Stimulated activated CD8-positive, alpha-beta memory T cell treated with anti-CD3 and anti-CD28 coated beads, Interleukin-15, amount 100 ng/mL, for 24 hours (primary cell): Measurements from ENCODE around the gene JAKMIP2.
"Not testable (repeated sequence)": the region's sequence is repeated elsewhere in the genome, so short reads cannot be mapped to it uniquely, and the experiment has no call there.

Experiments used
- DNase-seq: peaks from one replicate; pipeline ENCODE4 v3.0.0-alpha.2; 2020; ENCODE audit warnings: low read depth

The JAKMIP2 gene

DNA sequence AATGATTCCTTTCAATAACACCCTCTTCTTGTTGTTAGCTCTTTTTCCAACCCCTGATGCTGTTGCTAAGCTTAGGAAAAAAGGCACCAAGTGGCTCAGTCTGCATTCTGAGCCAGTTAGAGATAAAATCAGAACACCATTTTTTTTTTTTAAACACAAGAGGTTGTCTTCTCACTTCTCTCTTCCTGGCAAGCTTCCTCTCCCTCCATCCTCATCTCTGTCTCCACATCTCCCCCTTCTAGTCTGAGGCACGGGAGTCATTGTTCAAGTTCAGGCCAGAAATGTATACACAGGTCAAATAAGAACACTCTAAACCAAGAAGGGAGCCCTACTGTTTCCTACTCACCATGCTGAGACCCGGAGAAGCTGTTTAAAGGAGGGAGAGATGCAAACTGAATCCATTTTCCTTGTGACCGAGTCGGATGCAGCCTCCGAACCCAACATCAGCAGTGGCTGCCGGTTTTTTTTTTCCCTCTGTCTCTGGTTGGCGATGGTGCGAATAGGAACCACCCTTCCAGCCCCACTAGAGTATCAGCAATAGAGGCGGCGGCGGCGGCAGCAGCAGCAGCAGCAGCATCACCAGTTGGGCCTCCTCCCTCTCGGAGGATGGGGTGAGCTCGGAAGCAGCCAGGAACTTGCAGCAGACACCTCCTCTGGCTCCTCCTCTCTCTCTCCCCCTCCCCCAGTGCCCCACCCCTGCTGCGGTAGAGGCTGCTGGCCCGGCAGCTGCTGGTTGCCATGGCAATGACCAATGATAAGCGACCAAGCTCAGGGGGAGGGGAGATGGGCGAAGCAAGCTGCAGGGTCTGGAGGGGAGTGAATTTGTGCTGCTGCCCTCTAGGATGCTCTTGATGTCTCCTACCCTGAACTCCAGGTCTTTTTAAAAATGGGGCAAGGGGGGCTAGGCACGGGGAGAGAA, at the start of gene JAKMIP2:
Gene JAKMIP2 (minus strand): TSS at position 619 of the 919 bp plus-strand sequence. CDS start 110,922 bp downstream, outside the sequence.
- DNase-seq, result peak; percentile 47

DNA sequence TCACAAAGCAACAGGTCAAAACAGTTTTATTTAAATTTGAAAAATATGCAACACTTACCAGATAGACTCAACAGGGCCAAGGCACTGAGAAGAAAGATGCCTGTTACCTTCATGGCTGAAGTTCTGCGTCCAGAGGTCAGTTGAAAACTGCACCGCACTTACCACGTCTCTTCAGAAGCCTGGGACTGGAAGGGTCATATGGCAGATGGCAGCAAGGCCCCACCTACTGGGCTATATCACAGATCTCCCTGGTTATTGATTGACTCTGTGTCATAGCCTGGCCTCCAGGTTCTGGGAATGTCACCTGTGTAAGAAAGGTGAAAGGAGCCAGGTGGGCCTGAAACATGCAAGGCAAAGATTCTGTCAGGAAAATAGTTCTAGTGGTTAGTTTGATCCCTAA, 48.9 kb upstream of the JAKMIP2 start, which contains the start of gene SPINK1:
Gene SPINK1 (minus strand): TSS at position 207 of the 400 bp plus-strand sequence. CDS start 94 bp downstream, at position 113.
- no peak for DNase-seq

DNA sequence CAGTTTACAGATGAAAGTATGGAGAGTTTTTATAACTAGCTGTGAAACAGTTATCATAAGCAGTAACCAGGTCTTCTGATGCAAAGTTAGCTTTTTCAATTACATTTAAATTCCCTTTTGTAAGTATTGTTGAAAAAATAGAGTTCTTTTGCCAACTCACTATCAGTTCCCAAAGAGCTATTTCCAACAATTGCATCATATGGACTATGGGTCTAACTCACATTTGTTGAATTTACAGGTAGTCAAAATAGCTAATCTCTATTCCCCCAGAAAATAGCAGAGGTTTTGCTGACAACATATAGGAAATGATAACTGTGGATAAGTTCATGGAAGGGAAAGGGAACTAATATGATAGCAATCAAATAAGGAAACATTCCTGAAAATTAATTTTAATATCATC, 47.5 kb upstream of the JAKMIP2 start:
- no peak for DNase-seq

GRCh38 chr5:147827017-147827416, 44.5 kb upstream of the JAKMIP2 start:
- DNase-seq, result not testable (repeated sequence)

DNA sequence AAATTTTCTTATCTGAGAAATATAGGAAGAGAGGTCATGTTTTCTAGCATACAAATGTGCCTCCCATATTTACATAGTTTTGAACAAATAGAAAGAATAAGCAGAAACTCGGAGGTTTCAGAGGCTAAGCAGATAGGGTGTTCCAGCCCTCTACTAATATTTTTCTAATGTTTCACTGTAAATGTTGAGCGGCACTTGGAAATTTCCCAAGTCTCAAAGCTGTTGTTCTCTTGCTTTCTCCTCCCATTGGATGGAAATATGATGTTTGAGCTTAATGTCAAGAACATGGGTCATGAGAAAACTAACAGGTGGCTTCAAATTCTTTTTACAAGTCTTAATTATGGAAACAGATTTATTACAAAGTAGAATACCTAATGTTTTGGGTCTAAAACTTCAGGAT, 43.8 kb upstream of the JAKMIP2 start:
- DNase-seq, result no peak

GRCh38 chr5:147822686-147823491, 40.4 kb upstream of the JAKMIP2 start:
- DNase-seq, result no peak

DNA sequence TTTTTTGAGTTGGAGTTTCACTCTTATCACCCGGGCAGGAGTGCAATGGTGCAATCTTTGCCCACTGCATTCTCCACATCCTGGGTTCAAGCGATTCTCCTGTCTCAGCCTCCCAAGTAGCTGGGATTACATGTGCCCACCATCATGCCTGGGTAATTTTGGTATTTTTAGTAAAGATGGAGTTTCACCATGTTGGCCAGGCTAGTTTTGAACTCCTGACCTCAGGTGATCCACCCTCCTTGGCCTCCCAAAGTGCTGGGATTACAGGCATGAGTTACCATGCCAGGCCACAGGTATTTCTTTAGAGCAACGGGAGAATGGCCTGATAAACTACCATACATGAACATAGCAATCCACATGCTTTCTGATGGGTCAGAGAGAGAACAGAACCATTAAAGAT, 39.7 kb upstream of the JAKMIP2 start:
- DNase-seq, result not testable (repeated sequence)

DNA sequence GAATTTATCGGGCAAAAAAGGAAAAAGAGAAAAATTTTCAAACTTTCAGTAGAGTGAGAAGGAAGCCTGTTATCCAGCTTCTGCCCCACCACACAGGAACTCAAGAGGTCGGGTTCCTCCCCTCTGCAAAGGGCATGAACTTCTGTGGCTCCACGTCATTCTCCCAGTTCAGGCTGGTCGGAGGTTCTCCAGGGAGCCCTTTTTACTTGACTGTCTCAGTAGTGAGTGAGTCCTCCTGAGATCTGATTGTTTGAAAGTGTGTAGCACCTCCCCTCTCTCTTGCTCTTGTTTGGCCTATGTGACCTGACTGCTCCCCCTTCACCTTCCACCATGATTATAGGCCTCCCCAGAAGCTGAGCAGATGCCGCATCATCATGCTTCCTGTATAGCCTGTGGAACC, 39.2 kb upstream of the JAKMIP2 start:
- DNase-seq, result no peak

DNA sequence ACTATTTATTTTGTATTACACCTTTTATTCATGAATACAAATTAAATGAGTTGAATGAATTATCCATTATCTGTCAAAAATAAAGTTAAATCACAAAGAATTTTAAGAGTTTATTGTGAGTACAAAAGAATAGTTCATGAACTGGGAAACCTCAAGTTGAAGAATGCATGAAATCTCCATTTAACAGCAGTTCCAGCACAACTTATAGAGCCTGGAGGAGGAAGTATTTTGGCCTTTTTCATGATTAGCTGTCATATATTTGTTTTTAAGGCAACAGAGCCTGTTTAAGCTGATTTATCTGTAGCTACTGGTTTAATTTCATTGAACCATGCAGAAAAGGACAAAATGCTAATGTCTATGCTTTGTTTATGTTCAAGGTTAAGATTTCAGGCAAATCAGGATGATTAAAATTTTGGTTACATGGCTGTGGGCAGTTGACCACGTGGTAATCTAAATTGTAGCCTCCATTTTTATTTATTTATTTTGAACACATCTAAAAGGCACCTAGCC, 36.8 kb upstream of the JAKMIP2 start:
- no peak for DNase-seq

DNA sequence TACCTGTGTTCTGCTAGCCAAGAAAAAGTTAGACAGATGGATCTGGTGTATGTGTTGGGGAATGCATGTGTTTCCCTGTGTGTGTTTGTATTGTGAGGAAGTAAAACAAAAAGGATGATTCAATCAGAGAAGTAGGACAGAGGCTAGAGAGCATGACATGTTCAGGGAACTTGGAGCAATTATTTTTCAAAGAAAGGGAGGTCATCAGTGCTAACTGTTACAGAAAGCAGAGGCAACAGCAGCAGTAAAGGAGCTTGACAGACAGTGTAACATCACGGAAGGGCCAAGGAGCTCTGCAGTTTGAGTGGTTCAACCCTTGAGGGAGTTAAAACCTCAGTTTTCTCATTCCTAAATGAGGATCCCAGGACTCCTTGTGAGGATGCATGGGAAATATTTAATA, 35.8 kb upstream of the JAKMIP2 start:
- DNase-seq, result no peak

DNA sequence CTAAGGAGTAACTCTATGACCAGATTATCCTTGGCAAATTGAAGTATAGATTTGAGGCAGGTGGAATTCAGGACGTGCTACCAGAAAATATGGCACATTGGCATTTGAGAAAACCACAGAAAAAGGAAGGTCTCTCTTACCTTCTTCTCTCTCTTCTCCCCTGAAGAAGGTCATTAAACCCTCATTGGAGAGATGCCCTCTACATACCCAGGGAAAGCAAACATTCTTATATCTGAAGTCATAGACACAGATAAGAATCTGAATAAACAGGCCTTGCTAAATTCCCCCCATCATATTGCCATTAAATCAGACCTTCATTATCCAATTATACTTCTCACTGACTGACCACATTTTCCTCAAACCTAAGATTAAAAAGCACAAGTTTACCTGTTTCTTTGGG, 31.2 kb upstream of the JAKMIP2 start:
- no peak for DNase-seq

GRCh38 chr5:147809830-147810666, 27.5 kb upstream of the JAKMIP2 start:
- no peak for DNase-seq

- no peak for DNase-seq
These were observed 22.5 kb upstream of the JAKMIP2 start for GRCh38 chr5:147805030-147805454.

GRCh38 chr5:147804334-147804733, 21.8 kb upstream of the JAKMIP2 start:
- no peak for DNase-seq

DNA sequence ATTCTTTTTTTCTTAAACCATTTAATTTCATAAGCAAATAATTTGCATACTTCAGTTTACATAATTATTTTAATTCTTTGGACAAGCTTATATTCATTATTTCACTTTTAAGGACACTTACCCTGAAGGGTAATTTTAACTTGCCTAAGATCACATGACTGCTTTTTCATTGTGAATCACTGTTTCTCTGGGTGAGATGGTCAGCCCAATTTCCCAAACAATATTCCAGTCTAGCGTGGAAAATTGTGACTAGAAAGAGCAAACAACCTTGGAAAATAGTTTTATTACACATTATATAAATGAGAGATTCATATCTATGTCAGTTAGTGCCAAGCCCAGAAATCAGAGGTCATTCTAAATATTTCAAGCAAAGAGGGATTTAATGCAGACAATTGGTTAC, 21.4 kb upstream of the JAKMIP2 start:
- no peak for DNase-seq

DNA sequence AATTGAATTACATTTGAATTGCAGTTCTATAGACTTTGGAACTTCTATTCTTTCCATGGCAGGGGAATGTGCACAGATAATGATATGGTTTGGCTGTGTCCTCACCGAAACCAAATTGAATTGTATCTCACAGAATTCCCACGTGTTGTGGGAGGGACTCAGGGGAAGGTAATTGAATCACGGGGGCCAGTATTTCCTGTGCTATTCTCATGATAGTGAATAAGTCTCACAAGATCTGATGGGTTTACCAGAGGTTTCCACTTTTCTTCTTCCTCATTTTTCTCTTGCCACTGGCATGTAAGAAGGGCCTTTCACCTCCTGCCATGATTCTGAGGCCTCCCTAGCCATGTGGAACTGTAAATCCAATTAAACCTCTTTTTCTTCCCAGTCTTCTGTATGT, 20.6 kb upstream of the JAKMIP2 start:
- not testable (repeated sequence) for DNase-seq

GRCh38 chr5:147801461-147801860, 18.9 kb upstream of the JAKMIP2 start:
- DNase-seq, result no peak

- DNase-seq, result no peak
These were observed 18.0 kb upstream of the JAKMIP2 start for GRCh38 chr5:147800491-147800890.

- no peak for DNase-seq
These were observed 14.2 kb upstream of the JAKMIP2 start for GRCh38 chr5:147796556-147797308.

DNA sequence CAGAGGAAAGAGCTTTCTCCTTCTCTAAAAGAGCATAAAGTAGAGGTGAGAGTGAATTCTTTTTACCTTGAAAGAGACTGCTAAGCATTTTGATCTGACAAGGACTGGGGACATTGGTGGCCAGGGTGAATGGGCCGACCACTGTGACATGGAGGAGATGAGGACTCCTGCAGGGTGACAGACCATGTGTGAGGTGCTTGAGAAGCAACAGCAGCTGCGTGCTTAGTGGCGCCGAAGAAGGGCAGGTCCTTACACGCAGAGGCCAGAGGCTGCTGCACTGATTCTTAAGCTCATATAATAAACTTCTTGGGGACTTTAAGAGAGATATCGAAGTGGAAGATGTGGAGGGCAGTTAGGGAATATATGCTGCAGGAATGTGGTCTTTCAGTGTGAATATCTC, 8.7 kb upstream of the JAKMIP2 start:
- DNase-seq, result no peak

- DNase-seq, result no peak
These were observed 7.3 kb upstream of the JAKMIP2 start for GRCh38 chr5:147789820-147790219.
